Gastroesophageal sphincter (tissue), 3 donors: ENCODE results near the gene ACKR3.

ENCODE experiments used
- EP300 ChIP-seq: sonication (generic); formaldehyde crosslinking; IDR thresholded peaks from one replicate; pipeline ENCODE4 v1.6.1; 2017; ENCODE audit warnings: antibody characterized with exemption, mild to moderate bottlenecking
- POLR2A ChIP-seq, 2 donors: fragments of 450-650 bp; IDR thresholded peaks; one replicate each; pipeline ENCODE4 v1.6.1; 2017; ENCODE audit warnings: antibody characterized with exemption in 2 of 2, mild to moderate bottlenecking in 2 of 2, moderate library complexity in 1 of 2
- POLR2AphosphoS5 ChIP-seq: sonication (generic); formaldehyde crosslinking; IDR thresholded peaks from one replicate; pipeline ENCODE4 v1.6.1; 2017; ENCODE audit warnings: antibody characterized with exemption
- TF ChIP-seq, protein P1 (sequence below), 4 experiments: fragments of 200-600 bp in 2 of 4; fragments of 450-650 bp in 2 of 4; sonication (generic) in 1 of 4; IDR thresholded peaks; one replicate each; pipeline ENCODE4 v1.5.1; 2017 to 2019; ENCODE audit warnings: antibody characterized with exemption in 4 of 4, mild to moderate bottlenecking in 2 of 4, moderate library complexity in 2 of 4

- TF ChIP-seq, protein P1, sequence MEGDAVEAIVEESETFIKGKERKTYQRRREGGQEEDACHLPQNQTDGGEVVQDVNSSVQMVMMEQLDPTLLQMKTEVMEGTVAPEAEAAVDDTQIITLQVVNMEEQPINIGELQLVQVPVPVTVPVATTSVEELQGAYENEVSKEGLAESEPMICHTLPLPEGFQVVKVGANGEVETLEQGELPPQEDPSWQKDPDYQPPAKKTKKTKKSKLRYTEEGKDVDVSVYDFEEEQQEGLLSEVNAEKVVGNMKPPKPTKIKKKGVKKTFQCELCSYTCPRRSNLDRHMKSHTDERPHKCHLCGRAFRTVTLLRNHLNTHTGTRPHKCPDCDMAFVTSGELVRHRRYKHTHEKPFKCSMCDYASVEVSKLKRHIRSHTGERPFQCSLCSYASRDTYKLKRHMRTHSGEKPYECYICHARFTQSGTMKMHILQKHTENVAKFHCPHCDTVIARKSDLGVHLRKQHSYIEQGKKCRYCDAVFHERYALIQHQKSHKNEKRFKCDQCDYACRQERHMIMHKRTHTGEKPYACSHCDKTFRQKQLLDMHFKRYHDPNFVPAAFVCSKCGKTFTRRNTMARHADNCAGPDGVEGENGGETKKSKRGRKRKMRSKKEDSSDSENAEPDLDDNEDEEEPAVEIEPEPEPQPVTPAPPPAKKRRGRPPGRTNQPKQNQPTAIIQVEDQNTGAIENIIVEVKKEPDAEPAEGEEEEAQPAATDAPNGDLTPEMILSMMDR (IDR thresholded peaks at IDR 0.05): no peak
- TF ChIP-seq POLR2A (IDR thresholded peaks at IDR 0.05) (no peak), POLR2AphosphoS5 (no peak), EP300 (no peak)
Observed at GRCh38 chr2:236588932-236589592, 19.4 kb downstream of the ACKR3 start.
